Measurements from ENCODE around the gene RHBDD1.
A peak's percentile ranks its signal among the peaks of the same experiment; 100 is the strongest.
"Not testable (repeated sequence)": the region's sequence is repeated elsewhere in the genome, so short reads cannot be mapped to it uniquely, and the experiment has no call there.

RHBDD1 gene

GRCh38 chr2:226837787-226838603, 2.1 kb downstream of the RHBDD1 start:
- H3K4me3 ChIP-seq (ENCODE audit: low read length), result peak overlapping the region; percentile 93
- DNase-seq (ENCODE audit: low read depth, low spot score), result peak; percentile 41

- H3K4me3 ChIP-seq (ENCODE audit: low read length), result peak overlapping the region; percentile 93
- DNase-seq (ENCODE audit: low read depth, low spot score), result no peak
These were observed 2.9 kb downstream of the RHBDD1 start for GRCh38 chr2:226838722-226839121.

- DNase-seq (ENCODE audit: low read depth, low spot score), result no peak
- H3K4me3 ChIP-seq (ENCODE audit: low read length), result peak overlapping the region; percentile 93
These were observed 3.3 kb downstream of the RHBDD1 start for GRCh38 chr2:226839161-226839560.

GRCh38 chr2:226839951-226840350, 4.1 kb downstream of the RHBDD1 start:
- DNase-seq (ENCODE audit: low read depth, low spot score), result peak; percentile 61
- H3K4me3 ChIP-seq (ENCODE audit: low read length), result peak overlapping the region; percentile 93

GRCh38 chr2:226843001-226843400, 7.1 kb downstream of the RHBDD1 start:
- DNase-seq (ENCODE audit: low read depth, low spot score); H3K4me3 ChIP-seq (ENCODE audit: low read length): not testable (repeated sequence)

- no peak for DNase-seq (ENCODE audit: low read depth, low spot score)
These were observed 9.7 kb downstream of the RHBDD1 start for GRCh38 chr2:226845386-226846116.

GRCh38 chr2:226847090-226847489, 11.2 kb downstream of the RHBDD1 start:
- no peak overlapping the region for H3K4me3 ChIP-seq (ENCODE audit: low read length)
- DNase-seq (ENCODE audit: low read depth, low spot score), result no peak

More at GRCh38 chr2:226845386-226846116, 9.7 kb downstream of the RHBDD1 start:
- H3K4me3 ChIP-seq (ENCODE audit: low read length), result no peak overlapping the region

GRCh38 chr2:226847511-226847910, 11.7 kb downstream of the RHBDD1 start:
- no peak for DNase-seq (ENCODE audit: low read depth, low spot score)
- no peak overlapping the region for H3K4me3 ChIP-seq (ENCODE audit: low read length)

- H3K4me3 ChIP-seq (ENCODE audit: low read length), result no peak overlapping the region
- DNase-seq (ENCODE audit: low read depth, low spot score), result no peak
These were observed 13.5 kb downstream of the RHBDD1 start for GRCh38 chr2:226849349-226849748.

GRCh38 chr2:226850024-226850423, 14.2 kb downstream of the RHBDD1 start:
- no peak for DNase-seq (ENCODE audit: low read depth, low spot score)
- no peak overlapping the region for H3K4me3 ChIP-seq (ENCODE audit: low read length)

- no peak for DNase-seq (ENCODE audit: low read depth, low spot score)
These were observed 19.9 kb downstream of the RHBDD1 start for GRCh38 chr2:226855787-226856186.

GRCh38 chr2:226860087-226860486, 24.2 kb downstream of the RHBDD1 start:
- H3K4me3 ChIP-seq (ENCODE audit: low read length), result no peak overlapping the region
- no peak for DNase-seq (ENCODE audit: low read depth, low spot score)

More at GRCh38 chr2:226855787-226856186, 19.9 kb downstream of the RHBDD1 start:
- H3K4me3 ChIP-seq (ENCODE audit: low read length), result no peak overlapping the region

- DNase-seq (ENCODE audit: low read depth, low spot score), result no peak
- no peak overlapping the region for H3K4me3 ChIP-seq (ENCODE audit: low read length)
These were observed 26.8 kb downstream of the RHBDD1 start for GRCh38 chr2:226862623-226863022.

- no peak overlapping the region for H3K4me3 ChIP-seq (ENCODE audit: low read length)
- DNase-seq (ENCODE audit: low read depth, low spot score), result no peak
These were observed 29.4 kb downstream of the RHBDD1 start for GRCh38 chr2:226865273-226865672.

- DNase-seq (ENCODE audit: low read depth, low spot score), result no peak
- H3K4me3 ChIP-seq (ENCODE audit: low read length), result no peak overlapping the region
These were observed 29.9 kb downstream of the RHBDD1 start for GRCh38 chr2:226865710-226866109.

- H3K4me3 ChIP-seq (ENCODE audit: low read length), result no peak overlapping the region
- DNase-seq (ENCODE audit: low read depth, low spot score), result no peak
These were observed 32.7 kb downstream of the RHBDD1 start for GRCh38 chr2:226868331-226869162.

- H3K4me3 ChIP-seq (ENCODE audit: low read length), result no peak overlapping the region
- DNase-seq (ENCODE audit: low read depth, low spot score), result no peak
These were observed 33.5 kb downstream of the RHBDD1 start for GRCh38 chr2:226869371-226869770.

- no peak overlapping the region for H3K4me3 ChIP-seq (ENCODE audit: low read length)
- DNase-seq (ENCODE audit: low read depth, low spot score), result peak; percentile 39
These were observed 37.3 kb downstream of the RHBDD1 start for GRCh38 chr2:226873051-226873620.

- H3K4me3 ChIP-seq (ENCODE audit: low read length), result no peak overlapping the region
- no peak for DNase-seq (ENCODE audit: low read depth, low spot score)
These were observed 38.0 kb downstream of the RHBDD1 start for GRCh38 chr2:226873826-226874225.

Data from Jurkat, Clone E6-1 (cell line).